KG1 (cell line): ENCODE results near the gene CRYGD.

Source experiments
- DNase-seq: peaks from one replicate; lab custom pipeline; 2025; lab: John Stamatoyannopoulos, UW

The CRYGD gene

GRCh38 chr2:208083807-208084206, 40.5 kb downstream of the CRYGD start:
- DNase-seq, result no peak

DNA sequence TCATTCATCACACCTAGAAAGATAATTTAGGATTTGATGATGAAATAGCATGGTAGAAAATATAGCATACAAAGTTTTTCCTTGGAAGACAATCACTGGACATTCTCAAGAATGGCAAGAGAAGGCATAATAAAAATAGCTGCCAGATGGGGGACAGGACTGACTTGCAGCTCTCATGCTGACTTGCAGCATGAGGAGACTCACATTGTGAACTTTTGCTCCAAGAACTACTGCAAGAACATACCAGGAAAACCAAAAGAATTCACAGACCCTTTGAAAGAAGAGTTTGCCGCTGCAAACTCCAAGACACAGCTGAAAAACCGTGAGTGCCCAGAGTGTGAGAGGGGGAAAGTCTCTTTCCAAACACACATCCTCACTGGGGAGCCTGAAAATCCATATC, 47.0 kb downstream of the CRYGD start:
- no peak for DNase-seq

- no peak for DNase-seq
These were observed 49.5 kb downstream of the CRYGD start for GRCh38 chr2:208074610-208075356.

DNA sequence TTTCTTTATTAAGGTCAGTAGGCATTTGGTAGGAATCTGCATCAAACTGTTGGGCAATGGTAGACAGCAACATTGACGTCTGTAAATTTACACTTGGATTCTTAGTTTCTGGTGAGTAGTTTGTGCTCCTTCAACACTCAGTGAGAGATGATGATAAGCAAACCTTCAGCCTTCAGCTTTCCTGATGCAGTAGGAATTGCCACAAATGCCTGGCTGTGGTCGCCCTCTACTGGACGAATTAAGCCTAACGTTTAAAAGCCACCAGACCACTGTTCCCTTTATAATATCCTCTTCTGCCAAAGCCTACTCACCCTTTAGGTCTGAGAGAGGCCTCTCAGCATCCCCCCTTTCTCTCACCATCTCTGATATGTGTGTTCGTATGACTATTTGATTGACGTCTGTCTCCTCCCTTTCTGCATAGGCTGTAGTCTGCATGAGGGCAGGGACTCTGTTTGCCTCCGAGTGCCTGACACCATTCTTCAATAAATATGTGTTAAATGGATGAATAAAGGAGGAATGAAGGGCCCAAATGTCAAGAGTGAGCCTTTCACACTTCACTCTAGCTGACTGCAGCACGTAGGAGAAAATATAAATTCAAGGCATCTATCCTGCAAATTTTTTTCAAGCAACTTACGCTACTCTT, 52.0 kb downstream of the CRYGD start:
- peak; percentile 43 for DNase-seq
